K562 (cell line): ENCODE measurements around the gene NFATC1. TPM values are rescaled to one million over a fixed set of nuclear protein-coding genes. Genes with fewer than 3 reads are reported as not detected.

Experiments
- HMG20A ChIP-seq: fragments of 450-650 bp; formaldehyde crosslinking; conservative IDR thresholded peaks from 2 replicates; pipeline ENCODE4 v1.4.0; 2020; ENCODE audit warnings: mild to moderate bottlenecking, mixed read lengths
- PCBP2 ChIP-seq: fragments of 200-400 bp; formaldehyde crosslinking; IDR thresholded peaks from 2 replicates; pipeline ENCODE4 v1.6.1; 2018; ENCODE audit warnings: low read length, low read depth, mild to moderate bottlenecking, moderate library complexity; ENCODE audit not compliant: poor library complexity, severe bottlenecking
- PHB ChIP-seq: fragments of 250-450 bp; sonication (Bioruptor Pico); IDR thresholded peaks from 2 replicates; pipeline ENCODE4 v1.5.0; 2021
- PML ChIP-seq: IDR thresholded peaks from 2 replicates; pipeline ENCODE4 v1.6.1; 2012; ENCODE audit warnings: low read length, inconsistent platforms
- RBM15 ChIP-seq: fragments of 200-400 bp; formaldehyde crosslinking; IDR thresholded peaks from 2 replicates; pipeline ENCODE4 v1.6.1; 2018; ENCODE audit warnings: mild to moderate bottlenecking, low read length, moderate library complexity; ENCODE audit not compliant: insufficient read depth
- ZBTB40 ChIP-seq, 2 experiments: fragments of 450-650 bp in 1 of 2; sonication (generic) in 1 of 2; formaldehyde crosslinking in 1 of 2; IDR thresholded peaks; 2 replicates each; pipeline versions ENCODE4 v1.7.1 to v1.9.0; 2016 to 2022; ENCODE audit warnings: inconsistent platforms in 1 of 2, mild to moderate bottlenecking in 1 of 2, missing genetic modification reagents in 1 of 2
- ZNF445 ChIP-seq: fragments of 250-450 bp; sonication (Bioruptor Pico); IDR thresholded peaks from 2 replicates; pipeline ENCODE4 v1.4.0; 2020; ENCODE audit warnings: low read depth, mild to moderate bottlenecking, moderate library complexity
- ZNF780A ChIP-seq: fragments of 250-450 bp; sonication (Bioruptor Pico); IDR thresholded peaks from 2 replicates; pipeline ENCODE4 v1.5.0; 2021; ENCODE audit warnings: mild to moderate bottlenecking
- ZNF830 ChIP-seq: fragments of 250-450 bp; sonication (Bioruptor Pico); IDR thresholded peaks from 2 replicates; pipeline ENCODE4 v1.5.0; 2021; ENCODE audit warnings: mild to moderate bottlenecking
- ZSCAN32 ChIP-seq: fragments of 450-650 bp; formaldehyde crosslinking; IDR thresholded peaks from 2 replicates; pipeline ENCODE4 v1.4.0; 2020; ENCODE audit warnings: mild to moderate bottlenecking, moderate library complexity
- polyA plus RNA-seq, 8 experiments: library from polyadenylated mRNA; depleted of rRNA in 4 of 8; stranded (reverse) in 5 of 8; unstranded in 3 of 8; fragments of >200 nt; fragmentation: Nextera tagmentation in 2 of 8; fragmentation: Illumina TruSeq in 1 of 8; extraction: Ambion mirVana in 2 of 8; extraction: Trizol in 1 of 8; gene quantifications; 2 replicates each; pipeline versions ENCODE4 v1.2.1 to v1.2.3, GENCODE V29; 2011 to 2014; ENCODE audit warnings: inconsistent platforms in 1 of 8, missing spikeins in 1 of 8
- total RNA-seq, 7 experiments: library from RNA; depleted of rRNA in 6 of 7; stranded (reverse); fragments of >200 nt in 6 of 7; fragmentation: Illumina TruSeq in 2 of 7; extraction: Trizol in 2 of 7; gene quantifications; 2 replicates each; pipeline versions ENCODE4 v1.2.1 to v1.2.3, GENCODE V29; 2011 to 2021; ENCODE audit warnings: low replicate concordance in 1 of 7

The NFATC1 gene
- total and polyA plus RNA-seq, 9 of the 15 experiments (the other 6 are each of a cell fraction or from before 2014, with no cell fraction given) = 1.1 to 16.4 (median 2.5) TPM

GRCh38 chr18:79489051-79489898 lies 93.5 kb downstream of the NFATC1 start (continued):
- TF ChIP-seq ZBTB40 (IDR thresholded peaks at IDR 0.05) (no peak), ZBTB40 (CRISPR knock-in tag; IDR thresholded peaks at IDR 0.05) (no peak), PML (no peak), PHB (CRISPR knock-in tag) (no peak), ZNF780A (CRISPR knock-in tag) (no peak), ZNF445 (CRISPR knock-in tag) (no peak), ZNF830 (CRISPR knock-in tag) (no peak), PCBP2 (no peak), ZSCAN32 (CRISPR knock-in tag) (no peak), HMG20A (CRISPR knock-in tag) (no peak), RBM15 (no peak)
